GM19238 (cell line): ENCODE results near the gene RPS10.
"Not testable (repeated sequence)": the region's sequence is repeated elsewhere in the genome, so short reads cannot be mapped to it uniquely, and the experiment has no call there.

Experiments
- DNase-seq: peaks from one replicate; pipeline ENCODE4 v3.0.0; 2011; ENCODE audit warnings: low spot score; ENCODE audit not compliant: insufficient read length

The RPS10 gene

DNA sequence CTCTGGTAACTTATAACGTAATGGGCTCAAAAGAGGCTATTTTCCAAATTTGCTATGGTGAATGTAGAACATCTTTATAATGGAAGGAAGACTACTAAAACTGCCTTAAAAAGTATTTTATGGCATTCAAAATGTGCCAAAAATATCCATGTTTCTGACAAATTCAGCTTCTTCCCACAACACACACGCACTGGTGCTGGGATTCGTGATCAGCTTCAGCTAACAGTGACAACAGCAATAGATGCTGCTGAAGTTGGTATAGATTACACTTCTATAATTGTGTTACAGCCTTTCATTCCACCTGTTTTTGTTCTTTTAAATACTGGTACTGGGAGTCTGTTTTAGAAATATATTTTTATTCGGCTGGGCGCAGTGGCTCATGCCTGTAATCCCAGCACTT lies 52.4 kb downstream of the RPS10 start:
- DNase-seq, result no peak

DNA sequence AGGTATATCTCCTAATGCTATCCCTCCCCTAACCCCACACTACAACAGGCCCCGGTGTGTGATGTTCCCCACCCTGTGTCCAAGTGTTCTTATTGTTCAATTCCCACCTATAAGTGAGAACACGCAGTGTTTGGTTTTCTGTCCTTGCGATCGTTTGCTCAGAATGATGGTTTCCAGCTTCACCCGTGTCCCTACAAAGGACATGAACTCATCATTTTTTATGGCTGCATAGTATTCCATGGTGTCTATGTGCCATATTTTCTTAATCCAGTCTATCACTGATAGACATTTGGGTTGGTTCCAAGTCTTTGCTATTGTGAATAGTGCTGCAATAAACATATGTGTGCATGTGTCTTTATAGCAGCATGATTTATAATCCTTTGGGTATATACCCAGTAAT lies 54.0 kb downstream of the RPS10 start:
- DNase-seq, result not testable (repeated sequence)

GRCh38 chr6:34370361-34370760 lies 55.5 kb downstream of the RPS10 start:
- DNase-seq, result no peak

DNA sequence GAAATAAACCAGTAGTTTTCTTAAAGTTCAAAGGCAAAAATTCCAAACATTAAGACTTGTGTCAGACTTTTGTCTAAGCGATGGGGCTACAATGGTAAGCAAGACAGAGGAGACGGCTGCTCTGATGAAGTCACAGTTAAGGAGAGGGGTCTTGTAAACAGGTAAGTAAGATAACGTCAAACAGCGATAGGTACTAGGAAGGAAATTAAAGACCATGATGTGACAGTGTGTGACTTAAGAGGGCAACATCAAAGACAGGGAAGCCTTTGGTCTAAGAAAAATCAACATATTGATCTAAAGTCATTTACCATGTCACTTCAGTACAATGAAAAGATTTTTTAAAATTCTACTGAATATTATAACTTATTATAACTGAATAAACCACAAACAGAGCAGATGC lies 56.5 kb downstream of the RPS10 start:
- DNase-seq, result no peak
